HepG2 (cell line): ENCODE data around the gene CEACAM18. TPM values are rescaled to one million over a fixed set of nuclear protein-coding genes. Genes with fewer than 3 reads are reported as not detected.

Experiments used
- ATAC-seq: fragments of 200-7000 bp; cut with Tn5 transposase; 3 replicates; pipeline ENCODE4 v1.9.1; 2020; ENCODE audit warnings: mild to moderate bottlenecking, moderate library complexity
- BruUV-seq: library from RNA; stranded (reverse); fragments of 400-500 nt; replicated peaks from 2 replicates; lab custom pipeline; 2021; lab: Mats Ljungman, UMichigan
- CTCF ChIA-PET: fragments of 300-600 bp; formaldehyde crosslinking; extraction: SDS; loops from one replicate; lab custom pipeline; 2021; ENCODE audit warnings: low total read pairs, inconsistent platforms, low intra/inter-chr PET ratio; lab: Yijun Ruan, JAX
- POLR2A ChIA-PET: fragments of 350-600 bp; sonication (Branson Sonifier 250); formaldehyde crosslinking; loops from one replicate; lab custom pipeline; 2020; ENCODE audit warnings: antibody characterized with exemption, inconsistent platforms; lab: Yijun Ruan, JAX
- DNase-seq: peaks from one replicate; pipeline ENCODE4 v3.0.0-alpha.2; 2015; ENCODE audit warnings: low spot score
- FAIRE-seq: peaks from 3 replicates; lab custom pipeline; 2011; peaks lifted over from hg19 to GRCh38; lab: Jason Lieb, UNC
- H2AFZ ChIP-seq: one replicate; pipeline ENCODE4 v1.6.1; 2011; ENCODE audit warnings: low read length, inconsistent platforms
- H3K27ac ChIP-seq: fragments of 300-600 bp; 3 replicates; pipeline ENCODE4 v1.8.0; 2011; ENCODE audit warnings: mixed run types, mild to moderate bottlenecking, mixed read lengths, low read length, inconsistent platforms; ENCODE audit not compliant: insufficient read depth; ENCODE audit errors: extremely low read length
- H3K27me3 ChIP-seq, 2 experiments: fragments of 200-600 bp in 1 of 2; 2 replicates in 1 of 2; 3 replicates in 1 of 2; pipeline versions ENCODE4 v1.6.0 to v1.8.0; 2011; ENCODE audit warnings: low read length in 2 of 2, mild to moderate bottlenecking in 2 of 2, moderate library complexity in 2 of 2, inconsistent platforms in 1 of 2; ENCODE audit not compliant: insufficient read depth in 2 of 2, control insufficient read depth in 1 of 2
- H3K36me3 ChIP-seq, 2 experiments: fragments of 200-600 bp in 1 of 2; replicated peaks in 1 of 2; 2 replicates in 1 of 2; 3 replicates in 1 of 2; pipeline versions ENCODE4 v1.5.1 to v1.8.0; 2011; ENCODE audit warnings: low read length in 2 of 2, inconsistent platforms in 1 of 2; ENCODE audit not compliant: insufficient read depth in 2 of 2, control insufficient read depth in 1 of 2
- H3K4me1 ChIP-seq: 2 replicates; pipeline ENCODE4 v1.5.1; 2012; ENCODE audit warnings: low read length, inconsistent platforms; ENCODE audit not compliant: insufficient read depth
- H3K4me2 ChIP-seq: 2 replicates; pipeline ENCODE4 v1.6.0; 2011; ENCODE audit warnings: low read depth, low read length, inconsistent platforms
- H3K4me3 ChIP-seq, 3 experiments: fragments of 200-600 bp in 1 of 3; sonication (generic), shearing (Covaris generic) in 1 of 3; replicated peaks in 1 of 3; 2 replicates each; pipeline ENCODE4 v1.5.1; 2011 to 2016; ENCODE audit warnings: low read length in 3 of 3, inconsistent platforms in 2 of 3, low read depth in 2 of 3, mild to moderate bottlenecking in 2 of 3, control low read depth in 1 of 3, mixed read lengths in 1 of 3; ENCODE audit not compliant: insufficient read depth in 1 of 3
- H3K79me2 ChIP-seq: one replicate; pipeline ENCODE4 v1.6.1; 2011; ENCODE audit warnings: low read length, inconsistent platforms; ENCODE audit not compliant: insufficient read depth
- H3K9ac ChIP-seq: 2 replicates; pipeline ENCODE4 v1.6.0; 2011; ENCODE audit warnings: mild to moderate bottlenecking, low read depth, low read length, inconsistent platforms; ENCODE audit not compliant: insufficient read depth
- H3K9me3 ChIP-seq: 2 replicates; pipeline ENCODE4 v1.5.1; 2012; ENCODE audit warnings: mild to moderate bottlenecking, low read length
- H4K20me1 ChIP-seq: 2 replicates; pipeline ENCODE4 v1.6.0; 2011; ENCODE audit warnings: inconsistent platforms, mild to moderate bottlenecking, low read length, moderate library complexity; ENCODE audit not compliant: insufficient read depth
- MAZ ChIP-seq, 2 experiments: sonication (generic) in 1 of 2; formaldehyde crosslinking in 1 of 2; IDR thresholded peaks; 2 replicates each; pipeline versions ENCODE4 v1.5.0 to v1.6.1; 2012 to 2020; ENCODE audit warnings: low read depth in 2 of 2, mild to moderate bottlenecking in 2 of 2, borderline replicate concordance in 1 of 2, improper control_type of control experiment in 1 of 2, low read length in 1 of 2, missing genetic modification reagents in 1 of 2, moderate library complexity in 1 of 2
- ZGPAT ChIP-seq: IDR thresholded peaks from 2 replicates; pipeline ENCODE4 v1.6.1; 2016; ENCODE audit warnings: mild to moderate bottlenecking
- ZNF552 ChIP-seq: sonication (generic); formaldehyde crosslinking; IDR thresholded peaks from 2 replicates; pipeline ENCODE4 v1.9.0; 2022; ENCODE audit warnings: missing genetic modification reagents, mild to moderate bottlenecking, borderline replicate concordance
- ZNF562 ChIP-seq: sonication (generic); formaldehyde crosslinking; IDR thresholded peaks from 2 replicates; pipeline ENCODE4 v1.8.0; 2022; ENCODE audit warnings: missing genetic modification reagents, borderline replicate concordance
- ZNF674 ChIP-seq: sonication (generic); formaldehyde crosslinking; IDR thresholded peaks from 2 replicates; pipeline ENCODE4 v1.5.0; 2020; ENCODE audit warnings: low read depth, mild to moderate bottlenecking, missing genetic modification reagents
- WGBS: methylation state at CpG from one replicate; pipeline ENCODE4 v1.1.6; 2017; ENCODE audit warnings: low lambda C conversion rate; 5-methylcytosine and 5-hydroxymethylcytosine counted together
- in situ Hi-C: cut with HindIII; loops from 2 replicates; pipeline ENCODE4 v1.10.0; 2017; ENCODE audit warnings: low pct_unique_long_range_greater_than_20kb; ENCODE audit not compliant: extremely low pct_ligation_motif_present
- intact Hi-C: fragments of 100-400 bp; cut with micrococcal nuclease; formaldehyde crosslinking; loops from one replicate; pipeline ENCODE4 v1.10.0; 2022; ENCODE audit not compliant: unreplicated experiment
- polyA plus RNA-seq, 8 experiments: library from polyadenylated mRNA; depleted of rRNA in 3 of 8; stranded (reverse) in 7 of 8; unstranded in 1 of 8; fragments of >200 nt; fragmentation: Illumina TruSeq in 4 of 8; extraction: Trizol in 4 of 8; gene quantifications; 2 replicates each; pipeline versions ENCODE4 v1.2.1 to v1.2.3, GENCODE V29; 2011 to 2016; ENCODE audit warnings: low read depth in 4 of 8, missing spikeins in 1 of 8, mixed read lengths in 1 of 8; ENCODE audit not compliant: insufficient read depth in 1 of 8
- total RNA-seq, 5 experiments: library from RNA; depleted of rRNA; stranded (reverse); fragments of >200 nt; fragmentation: Illumina TruSeq; extraction: Trizol; gene quantifications; 2 replicates each; pipeline ENCODE4 v1.2.3, GENCODE V29; 2016; ENCODE audit warnings: low read depth in 1 of 5
- TF ChIP-seq, protein P1 (sequence below): sonication (generic); formaldehyde crosslinking; IDR thresholded peaks from 2 replicates; pipeline ENCODE4 v1.5.0; 2020; ENCODE audit warnings: mild to moderate bottlenecking, missing genetic modification reagents, borderline replicate concordance
- TF ChIP-seq, protein P2 (sequence below): sonication (generic); formaldehyde crosslinking; IDR thresholded peaks from 2 replicates; pipeline ENCODE4 v1.4.0; 2020; ENCODE audit warnings: missing genetic modification reagents, mild to moderate bottlenecking, borderline replicate concordance

The CEACAM18 gene
- total and polyA plus RNA-seq, 2 of the 13 experiments (the other 11 are each of a cell fraction or from before 2014, with no cell fraction given), result not detected

DNA sequence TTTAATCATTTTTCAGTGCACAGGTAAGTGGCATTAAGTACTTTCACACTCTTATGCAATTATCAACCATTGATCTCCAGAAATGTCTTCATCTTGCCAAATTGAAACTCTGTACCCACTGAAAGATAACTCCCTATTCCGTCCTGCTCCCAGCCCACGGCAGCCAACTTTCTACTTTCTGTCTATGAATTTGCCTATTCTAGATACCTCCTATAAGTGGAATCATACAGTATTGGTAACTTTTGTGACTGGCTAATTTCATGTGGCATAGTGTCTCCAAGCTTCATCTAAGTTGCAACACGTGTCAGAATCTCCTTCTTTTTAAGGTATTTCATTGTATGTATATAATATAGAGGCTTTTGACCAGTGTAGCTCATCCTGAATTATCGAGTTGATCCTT is 5.7 kb upstream of the CEACAM18 start:
- H3K4me3 ChIP-seq, result no peak overlapping the region
- no peak for ATAC-seq
- no peaks in the 10 kb centered on the region for H4K20me1 ChIP-seq
- H3K36me3 ChIP-seq, result no peaks in the 10 kb centered on the region
- BruUV-seq, result no TSS peak
- in situ Hi-C loops (loop anchor here (10.0 kb wide), 1 partner anchor 182 kb away; no protein-coding TSS in a partner anchor), intact Hi-C loops (loop anchor here (1.0 to 10.0 kb wide), 3 partner anchors 43 to 762 kb away; no protein-coding TSS in a partner anchor)
- DNase-seq, result no peak
- peaks cover 29% of the 10 kb centered on the region for H3K4me1 ChIP-seq
- H3K27ac ChIP-seq, result no peak overlapping the region
- H3K79me2 ChIP-seq, result no peaks in the 10 kb centered on the region
- H3K27me3 ChIP-seq, result no peaks in the 10 kb centered on the region
- TF ChIP-seq MAZ (IDR thresholded peaks at IDR 0.05; ENCODE audit: borderline replicate concordance, low read depth, low read length), result no peak
- TF ChIP-seq MAZ (CRISPR knock-in tag; IDR thresholded peaks at IDR 0.05; ENCODE audit: low read depth), result no peak
- no peak for TF ChIP-seq ZNF552 (CRISPR knock-in tag)
- no peak for TF ChIP-seq ZNF674 (CRISPR knock-in tag)
- TF ChIP-seq ZGPAT (CRISPR knock-in tag), result no peak
- TF ChIP-seq ZNF562 (CRISPR knock-in tag), result no peak
- TF ChIP-seq, protein P1, sequence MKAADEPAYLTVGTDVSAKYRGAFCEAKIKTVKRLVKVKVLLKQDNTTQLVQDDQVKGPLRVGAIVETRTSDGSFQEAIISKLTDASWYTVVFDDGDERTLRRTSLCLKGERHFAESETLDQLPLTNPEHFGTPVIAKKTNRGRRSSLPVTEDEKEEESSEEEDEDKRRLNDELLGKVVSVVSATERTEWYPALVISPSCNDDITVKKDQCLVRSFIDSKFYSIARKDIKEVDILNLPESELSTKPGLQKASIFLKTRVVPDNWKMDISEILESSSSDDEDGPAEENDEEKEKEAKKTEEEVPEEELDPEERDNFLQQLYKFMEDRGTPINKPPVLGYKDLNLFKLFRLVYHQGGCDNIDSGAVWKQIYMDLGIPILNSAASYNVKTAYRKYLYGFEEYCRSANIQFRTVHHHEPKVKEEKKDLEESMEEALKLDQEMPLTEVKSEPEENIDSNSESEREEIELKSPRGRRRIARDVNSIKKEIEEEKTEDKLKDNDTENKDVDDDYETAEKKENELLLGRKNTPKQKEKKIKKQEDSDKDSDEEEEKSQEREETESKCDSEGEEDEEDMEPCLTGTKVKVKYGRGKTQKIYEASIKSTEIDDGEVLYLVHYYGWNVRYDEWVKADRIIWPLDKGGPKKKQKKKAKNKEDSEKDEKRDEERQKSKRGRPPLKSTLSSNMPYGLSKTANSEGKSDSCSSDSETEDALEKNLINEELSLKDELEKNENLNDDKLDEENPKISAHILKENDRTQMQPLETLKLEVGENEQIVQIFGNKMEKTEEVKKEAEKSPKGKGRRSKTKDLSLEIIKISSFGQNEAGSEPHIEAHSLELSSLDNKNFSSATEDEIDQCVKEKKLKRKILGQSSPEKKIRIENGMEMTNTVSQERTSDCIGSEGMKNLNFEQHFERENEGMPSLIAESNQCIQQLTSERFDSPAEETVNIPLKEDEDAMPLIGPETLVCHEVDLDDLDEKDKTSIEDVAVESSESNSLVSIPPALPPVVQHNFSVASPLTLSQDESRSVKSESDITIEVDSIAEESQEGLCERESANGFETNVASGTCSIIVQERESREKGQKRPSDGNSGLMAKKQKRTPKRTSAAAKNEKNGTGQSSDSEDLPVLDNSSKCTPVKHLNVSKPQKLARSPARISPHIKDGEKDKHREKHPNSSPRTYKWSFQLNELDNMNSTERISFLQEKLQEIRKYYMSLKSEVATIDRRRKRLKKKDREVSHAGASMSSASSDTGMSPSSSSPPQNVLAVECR, result no peak
- TF ChIP-seq, protein P2, sequence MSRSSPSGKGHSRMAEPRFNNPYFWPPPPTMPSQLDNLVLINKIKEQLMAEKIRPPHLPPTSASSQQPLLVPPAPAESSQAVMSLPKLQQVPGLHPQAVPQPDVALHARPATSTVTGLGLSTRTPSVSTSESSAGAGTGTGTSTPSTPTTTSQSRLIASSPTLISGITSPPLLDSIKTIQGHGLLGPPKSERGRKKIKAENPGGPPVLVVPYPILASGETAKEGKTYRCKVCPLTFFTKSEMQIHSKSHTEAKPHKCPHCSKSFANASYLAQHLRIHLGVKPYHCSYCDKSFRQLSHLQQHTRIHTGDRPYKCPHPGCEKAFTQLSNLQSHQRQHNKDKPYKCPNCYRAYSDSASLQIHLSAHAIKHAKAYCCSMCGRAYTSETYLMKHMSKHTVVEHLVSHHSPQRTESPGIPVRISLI (CRISPR knock-in tag), result no peak
- ChIA-PET POLR2A (no interaction called here), CTCF (interaction anchor here (0.7 to 5.1 kb wide), 5 partner anchors 38 to 188 kb away, joined by 3 to 51 read pairs (median 11); no protein-coding TSS in a partner anchor)
- 18% methylated on average over 4 of the region's 4 CpGs for WGBS
- FAIRE-seq, result no peak
- no peaks in the 10 kb centered on the region for H3K9me3 ChIP-seq
- no peak overlapping the region for H2AFZ ChIP-seq
- H3K4me2 ChIP-seq, result no peak overlapping the region
- no peak overlapping the region for H3K9ac ChIP-seq
